HG03460 (cell line): ENCODE data around the gene KCNN3.

ENCODE experiments used
- ATAC-seq: cut with Tn5 transposase; IDR thresholded peaks from one replicate; pipeline ENCODE4 v1.9.1; 2021; ENCODE audit not compliant: unreplicated experiment

Gene KCNN3

GRCh38 chr1:154819628-154820590 is 50.2 kb downstream of the KCNN3 start:
- ATAC-seq = no peak

GRCh38 chr1:154818911-154819310 is 51.2 kb downstream of the KCNN3 start:
- ATAC-seq = no peak

GRCh38 chr1:154816937-154817336 is 53.1 kb downstream of the KCNN3 start:
- ATAC-seq = no peak

DNA sequence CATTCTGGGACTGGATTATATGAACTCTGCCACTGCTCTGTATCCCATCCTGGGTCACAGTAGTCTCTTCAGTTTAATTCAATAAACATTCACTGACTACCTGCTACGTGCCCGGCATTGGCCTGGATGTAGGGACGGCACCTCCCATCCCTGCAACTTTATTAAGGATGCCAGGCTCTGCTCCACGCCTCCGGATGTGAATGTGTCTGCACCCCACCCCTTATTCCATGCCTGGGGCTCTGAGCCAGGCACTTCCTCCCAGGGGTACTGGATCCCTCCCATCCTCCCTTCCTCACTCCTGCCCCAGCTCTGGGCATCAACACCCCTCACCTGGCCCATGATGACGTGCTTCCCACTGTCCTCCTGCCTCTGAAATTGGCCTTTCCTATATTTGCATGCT is 53.7 kb downstream of the KCNN3 start:
- ATAC-seq = no peak

DNA sequence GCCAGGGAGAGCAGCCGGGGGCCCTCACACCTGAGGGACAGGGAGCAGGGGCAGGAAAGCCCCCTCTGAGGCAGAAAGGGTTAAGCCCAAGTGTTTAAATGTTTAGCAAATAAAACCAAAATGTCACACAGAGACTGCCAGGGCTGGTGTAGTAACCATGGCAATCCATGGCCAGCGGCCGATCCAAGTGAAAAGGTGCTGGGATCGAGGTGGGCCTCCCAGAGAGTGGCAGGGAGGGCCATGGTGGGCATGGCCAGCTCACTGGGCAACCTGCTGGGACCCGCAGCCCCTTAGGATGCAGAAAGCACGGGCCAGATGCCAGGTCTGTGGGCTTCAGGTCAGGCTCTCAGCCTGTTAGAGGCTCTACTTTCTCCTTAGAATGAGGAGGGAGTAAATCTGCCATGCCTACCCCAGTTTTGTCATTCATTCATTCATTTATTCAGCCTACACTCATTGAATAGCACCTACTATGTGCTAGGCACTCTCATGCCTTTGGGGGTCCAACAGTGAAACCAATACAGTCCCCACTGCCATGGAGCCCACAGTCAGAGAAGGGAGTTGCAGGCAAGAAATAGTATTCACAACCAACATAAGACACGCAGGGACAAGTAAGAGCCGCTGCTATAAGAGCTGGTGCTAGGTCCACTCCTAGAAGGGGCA is 56.1 kb downstream of the KCNN3 start:
- no peak for ATAC-seq

- no peak for ATAC-seq
These were observed 56.7 kb downstream of the KCNN3 start for GRCh38 chr1:154813300-154813816.

DNA sequence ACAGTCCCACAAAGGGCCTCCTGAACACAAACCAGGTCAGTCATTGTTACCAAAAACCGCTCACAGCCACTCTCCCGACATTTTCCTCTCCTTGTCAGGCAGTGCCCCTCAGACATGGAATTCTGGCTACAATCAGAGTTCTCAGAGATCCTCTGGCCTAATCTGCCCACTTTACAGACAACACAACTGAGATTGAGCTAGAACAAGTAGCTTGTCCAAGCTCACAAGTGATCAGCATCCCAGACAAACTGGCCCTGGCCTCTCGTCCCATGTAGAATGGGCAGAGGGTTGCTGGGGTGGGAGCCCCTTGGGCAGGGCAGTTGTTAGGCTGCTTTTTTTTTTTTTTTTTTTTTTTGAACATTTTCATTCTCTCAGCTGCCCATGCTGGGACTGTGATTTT is 57.2 kb downstream of the KCNN3 start:
- ATAC-seq = no peak

GRCh38 chr1:154810571-154810970 is 59.5 kb downstream of the KCNN3 start:
- ATAC-seq = no peak

DNA sequence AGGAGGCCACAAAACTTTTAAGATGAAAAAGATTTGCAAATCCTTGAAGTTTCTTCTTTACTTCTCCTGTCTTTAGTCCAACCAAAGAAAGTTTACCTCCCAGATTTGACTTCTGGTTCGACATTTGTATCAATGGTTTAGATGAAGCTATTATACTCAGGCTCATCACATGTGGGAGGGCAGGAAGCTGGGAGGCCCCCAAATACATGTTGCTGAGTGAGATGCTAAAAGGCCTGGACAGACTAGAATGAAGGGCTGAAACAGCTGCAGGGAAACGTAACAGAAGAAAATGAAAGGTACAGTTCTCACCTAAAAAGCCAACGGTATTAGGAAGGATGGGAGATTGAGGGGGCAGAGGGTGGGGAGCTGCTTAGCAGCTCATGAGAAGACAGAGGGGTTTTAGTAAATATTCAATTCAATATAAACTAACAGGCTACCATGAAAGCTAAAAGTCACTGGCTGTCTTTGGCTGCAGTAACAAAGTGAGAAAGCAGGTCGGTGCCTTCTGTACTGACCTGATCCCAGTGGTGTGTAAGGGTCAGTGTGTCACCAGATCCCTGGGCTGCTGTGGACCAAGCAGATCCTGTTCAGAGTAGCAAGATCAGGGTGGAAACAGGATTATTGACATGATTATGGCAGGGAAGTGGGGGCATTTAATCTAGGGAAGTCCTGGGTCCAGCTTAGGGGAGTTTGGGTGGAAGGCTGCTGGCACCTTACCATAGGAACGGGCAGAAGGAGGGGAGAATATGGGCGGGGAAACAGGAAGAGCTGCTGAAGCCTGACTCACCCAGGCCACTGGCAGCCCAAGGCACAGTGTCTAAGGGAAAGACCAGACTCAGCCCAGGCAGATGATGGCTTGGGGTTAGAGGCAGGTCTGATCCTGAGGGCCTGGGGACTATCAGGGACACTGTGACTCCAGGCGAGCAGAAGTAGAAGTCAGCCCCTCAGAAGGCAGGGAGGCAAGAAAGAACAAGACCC is 60.4 kb downstream of the KCNN3 start:
- ATAC-seq = no peak

GRCh38 chr1:154808909-154809262 is 61.2 kb downstream of the KCNN3 start:
- ATAC-seq = no peak

GRCh38 chr1:154808261-154808908 is 61.7 kb downstream of the KCNN3 start:
- ATAC-seq = no peak

GRCh38 chr1:154807048-154807591 is 63.0 kb downstream of the KCNN3 start:
- peak; percentile 60 for ATAC-seq

DNA sequence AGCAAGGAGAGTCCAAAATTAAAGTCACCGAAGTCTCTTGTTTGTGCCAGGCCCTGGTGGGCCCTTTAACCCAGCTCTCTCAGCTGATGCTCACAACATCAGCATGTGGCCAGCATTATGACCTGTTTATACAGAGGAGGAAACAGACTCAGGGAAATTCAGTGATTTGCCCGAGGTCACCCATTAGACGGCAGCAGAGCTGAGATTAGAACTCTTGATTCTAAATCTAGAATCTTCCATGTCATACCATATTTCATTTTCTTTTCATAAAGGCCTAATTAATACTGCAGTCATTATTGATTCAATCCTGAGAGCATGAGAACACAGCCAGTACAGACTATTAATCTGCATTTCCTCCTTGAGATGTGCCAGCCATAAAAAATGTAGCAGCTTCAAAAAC is 63.7 kb downstream of the KCNN3 start:
- no peak for ATAC-seq

GRCh38 chr1:154802982-154803920 is 66.8 kb downstream of the KCNN3 start:
- ATAC-seq = no peak

DNA sequence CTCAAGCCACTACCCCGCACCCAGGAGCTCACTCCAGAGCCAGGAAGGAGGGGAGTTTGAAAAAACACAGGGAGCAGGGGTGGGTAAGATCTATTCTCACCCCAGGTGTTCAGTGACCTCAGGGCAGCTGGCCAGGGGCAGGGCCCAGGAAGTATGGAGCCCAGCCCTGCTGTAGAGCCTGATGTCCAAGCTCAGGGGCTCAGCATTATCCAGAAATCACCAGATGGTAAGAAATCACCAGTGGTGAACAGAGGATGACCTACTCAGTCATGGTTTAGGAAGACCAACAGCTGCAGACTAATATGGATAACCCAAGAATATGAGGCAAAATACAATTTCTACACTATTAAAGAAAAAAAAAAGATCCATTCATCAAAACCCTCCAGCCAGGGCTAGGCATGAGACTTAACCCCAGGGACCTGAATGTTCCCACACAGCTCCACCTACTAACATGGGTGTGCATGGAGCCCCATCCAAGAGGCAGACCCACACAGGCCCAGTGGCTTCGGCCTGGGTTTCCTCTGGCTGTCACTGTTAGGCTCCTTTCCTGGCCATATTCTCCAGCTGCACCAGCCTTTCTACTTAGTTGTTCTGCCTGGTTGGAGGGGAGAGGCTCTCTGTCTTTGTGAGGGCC is 67.6 kb downstream of the KCNN3 start:
- no peak for ATAC-seq

DNA sequence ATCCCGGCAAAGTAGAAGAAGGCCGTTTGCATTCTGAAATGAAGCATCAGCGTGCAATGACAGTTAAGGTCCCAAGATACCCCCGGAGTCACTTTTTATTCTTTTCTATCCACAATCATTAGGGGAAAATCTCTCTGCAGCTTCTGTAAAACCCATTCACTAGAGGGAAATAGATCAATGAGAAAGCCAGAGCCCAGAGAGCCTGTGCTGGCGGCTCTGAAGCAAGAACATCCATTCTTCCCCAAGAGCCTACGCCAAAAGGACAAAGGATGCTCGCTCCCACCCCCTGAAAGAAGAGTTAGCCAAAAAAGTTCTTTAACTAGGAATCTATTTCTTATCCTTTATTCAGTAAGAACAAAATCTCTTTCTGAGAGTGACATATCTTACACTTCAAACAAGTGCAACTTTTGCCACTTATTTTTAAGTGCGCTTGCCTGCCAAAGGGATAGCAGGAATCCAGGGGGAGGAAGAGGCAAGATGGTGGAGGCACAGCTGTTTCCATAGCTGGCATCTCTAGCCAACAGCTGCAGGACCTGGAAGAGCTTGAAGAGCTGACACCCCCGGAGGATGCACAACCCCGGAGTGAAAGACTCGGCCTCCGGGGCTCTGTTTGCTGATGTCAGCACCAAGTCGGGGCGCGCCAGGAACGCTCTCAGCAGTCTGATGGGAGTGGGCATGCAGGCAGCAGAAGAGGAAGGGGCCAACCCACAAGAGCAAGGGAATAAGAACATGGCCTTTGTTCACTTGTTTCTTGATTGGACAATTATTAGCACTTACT is 68.7 kb downstream of the KCNN3 start:
- no peak for ATAC-seq

- ATAC-seq = no peak
These were observed 70.9 kb downstream of the KCNN3 start for GRCh38 chr1:154799188-154799587.

DNA sequence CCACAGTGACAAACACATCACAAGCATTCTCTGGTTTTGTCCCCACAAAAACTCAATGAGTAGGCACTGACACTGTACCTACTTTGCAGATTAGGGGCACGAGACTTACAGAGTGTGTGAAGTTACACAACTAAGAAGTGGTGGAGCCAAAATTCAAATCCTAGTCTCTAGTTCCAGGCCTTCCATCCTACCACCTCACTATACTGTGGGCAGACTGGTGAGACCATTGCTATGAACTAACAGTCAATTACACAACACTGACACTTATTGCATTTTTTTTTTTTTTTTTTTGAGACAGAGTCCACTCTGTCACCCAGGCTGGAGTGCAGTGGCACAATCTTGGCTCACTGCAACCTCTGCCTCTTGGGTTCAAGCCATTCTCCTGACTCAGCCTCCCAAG is 71.4 kb downstream of the KCNN3 start:
- no peak for ATAC-seq
